ENCODE results near the gene STC2. TPM values are rescaled to one million over a fixed set of nuclear protein-coding genes. Genes with fewer than 3 reads are reported as not detected.

The STC2 gene, protein sequence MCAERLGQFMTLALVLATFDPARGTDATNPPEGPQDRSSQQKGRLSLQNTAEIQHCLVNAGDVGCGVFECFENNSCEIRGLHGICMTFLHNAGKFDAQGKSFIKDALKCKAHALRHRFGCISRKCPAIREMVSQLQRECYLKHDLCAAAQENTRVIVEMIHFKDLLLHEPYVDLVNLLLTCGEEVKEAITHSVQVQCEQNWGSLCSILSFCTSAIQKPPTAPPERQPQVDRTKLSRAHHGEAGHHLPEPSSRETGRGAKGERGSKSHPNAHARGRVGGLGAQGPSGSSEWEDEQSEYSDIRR
- total RNA-seq (2022; extraction: Qiagen RNA extraction), result 33.1 to 44.7 TPM (median 36.9 TPM) in 5 replicates

DNA sequence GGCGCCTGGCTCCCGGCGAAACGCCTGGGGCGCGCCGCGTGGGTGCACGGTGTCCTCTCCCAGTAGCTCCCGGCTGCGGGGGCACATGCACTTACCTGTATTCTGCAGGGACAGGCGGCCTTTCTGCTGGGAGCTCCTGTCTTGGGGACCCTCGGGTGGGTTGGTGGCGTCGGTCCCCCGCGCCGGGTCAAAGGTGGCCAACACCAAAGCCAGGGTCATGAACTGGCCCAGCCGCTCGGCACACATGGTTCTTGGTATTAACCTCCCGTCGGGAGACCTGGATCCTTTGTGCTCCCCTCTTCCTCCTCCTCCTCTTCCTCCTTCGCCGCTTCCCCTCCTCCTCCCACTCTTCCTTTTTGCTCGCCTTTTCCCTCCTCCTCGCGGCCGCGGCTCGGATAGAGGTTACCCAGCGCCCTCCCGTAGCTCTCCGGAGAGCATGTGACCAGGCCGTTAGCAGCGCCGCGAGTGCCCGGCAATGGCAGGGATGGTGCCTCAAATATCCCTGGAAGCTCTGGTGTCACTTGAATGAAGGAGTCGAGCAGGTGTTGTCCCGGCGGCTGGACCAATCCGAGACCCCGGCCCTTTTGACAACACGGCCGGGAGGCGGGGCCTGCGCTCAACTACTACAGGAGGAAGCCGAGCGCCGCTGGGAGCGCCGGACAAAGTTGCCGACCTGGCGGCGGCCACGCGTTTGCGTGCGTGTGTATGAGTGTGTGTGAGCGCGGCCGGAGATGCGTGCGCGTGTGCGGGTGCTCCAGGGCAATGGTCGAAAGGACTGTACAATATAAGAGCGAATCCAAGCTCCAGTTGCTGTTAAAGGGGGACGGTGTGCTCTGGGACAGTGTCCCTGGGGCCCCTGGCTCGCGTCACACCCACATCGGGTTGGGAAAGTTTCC is at the start of gene STC2:
Gene STC2 (minus strand): TSS at position 467 of the 896 bp plus-strand sequence. CDS start 221 bp downstream, at position 246.

Other genes starting within 250 kb of the STC2 start
- 14.4 to 16.4 TPM (median 15.5 TPM) in 5 replicates for gene BNIP1, start 183.9 kb downstream of the STC2 start, total RNA-seq (2022; extraction: Qiagen RNA extraction)
- gene NKX2-5, start 93.2 kb downstream of the STC2 start, total RNA-seq (2022; extraction: Qiagen RNA extraction), result 10.4 to 15.5 TPM (median 13.8 TPM) in 5 replicates